Coronary artery (tissue), 2 donors: Measurements from ENCODE around the gene HSPA8.

Experiments
- DNase-seq: peaks from one replicate; pipeline ENCODE4 v3.0.0-alpha.2; 2017; ENCODE audit warnings: low spot score
- H3K27ac ChIP-seq, 2 donors: fragments of 200-600 bp; sonication (generic); one replicate each; pipeline ENCODE4 v1.5.1; 2016 to 2019
- H3K4me3 ChIP-seq: fragments of 200-600 bp; sonication (generic); 2 replicates; pipeline ENCODE4 v1.5.1; 2016; ENCODE audit warnings: mild to moderate bottlenecking, moderate library complexity
- TF ChIP-seq, protein P1 (sequence below): fragments of 200-600 bp; sonication (generic); IDR thresholded peaks from one replicate; pipeline ENCODE4 v1.5.1; 2019; ENCODE audit warnings: antibody characterized with exemption

Gene HSPA8

DNA sequence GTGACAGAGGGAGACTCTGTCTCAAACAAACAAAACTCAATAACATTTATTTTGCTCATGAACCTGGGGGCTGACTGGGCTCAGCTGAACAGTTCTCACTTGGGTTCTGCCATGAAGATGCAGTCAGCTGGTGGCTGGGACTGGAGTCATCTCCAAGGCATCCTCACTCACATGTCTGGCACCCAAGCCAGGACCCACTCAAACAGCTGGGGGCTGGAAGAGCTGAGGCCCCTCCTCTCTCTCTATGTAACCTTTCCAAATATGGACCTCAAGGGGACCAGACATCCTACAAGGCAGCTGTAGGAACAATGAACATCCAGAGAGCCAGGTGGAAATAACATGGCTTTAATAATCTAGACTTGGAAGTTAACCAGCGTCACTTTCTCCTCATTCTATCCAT, 16.8 kb downstream of the HSPA8 start:
- Histone ChIP-seq H3K4me3 (no peak overlapping the region), H3K27ac (no peak overlapping the region)
- DNase-seq, result no peak
- TF ChIP-seq, protein P1, sequence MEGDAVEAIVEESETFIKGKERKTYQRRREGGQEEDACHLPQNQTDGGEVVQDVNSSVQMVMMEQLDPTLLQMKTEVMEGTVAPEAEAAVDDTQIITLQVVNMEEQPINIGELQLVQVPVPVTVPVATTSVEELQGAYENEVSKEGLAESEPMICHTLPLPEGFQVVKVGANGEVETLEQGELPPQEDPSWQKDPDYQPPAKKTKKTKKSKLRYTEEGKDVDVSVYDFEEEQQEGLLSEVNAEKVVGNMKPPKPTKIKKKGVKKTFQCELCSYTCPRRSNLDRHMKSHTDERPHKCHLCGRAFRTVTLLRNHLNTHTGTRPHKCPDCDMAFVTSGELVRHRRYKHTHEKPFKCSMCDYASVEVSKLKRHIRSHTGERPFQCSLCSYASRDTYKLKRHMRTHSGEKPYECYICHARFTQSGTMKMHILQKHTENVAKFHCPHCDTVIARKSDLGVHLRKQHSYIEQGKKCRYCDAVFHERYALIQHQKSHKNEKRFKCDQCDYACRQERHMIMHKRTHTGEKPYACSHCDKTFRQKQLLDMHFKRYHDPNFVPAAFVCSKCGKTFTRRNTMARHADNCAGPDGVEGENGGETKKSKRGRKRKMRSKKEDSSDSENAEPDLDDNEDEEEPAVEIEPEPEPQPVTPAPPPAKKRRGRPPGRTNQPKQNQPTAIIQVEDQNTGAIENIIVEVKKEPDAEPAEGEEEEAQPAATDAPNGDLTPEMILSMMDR, result no peak

DNA sequence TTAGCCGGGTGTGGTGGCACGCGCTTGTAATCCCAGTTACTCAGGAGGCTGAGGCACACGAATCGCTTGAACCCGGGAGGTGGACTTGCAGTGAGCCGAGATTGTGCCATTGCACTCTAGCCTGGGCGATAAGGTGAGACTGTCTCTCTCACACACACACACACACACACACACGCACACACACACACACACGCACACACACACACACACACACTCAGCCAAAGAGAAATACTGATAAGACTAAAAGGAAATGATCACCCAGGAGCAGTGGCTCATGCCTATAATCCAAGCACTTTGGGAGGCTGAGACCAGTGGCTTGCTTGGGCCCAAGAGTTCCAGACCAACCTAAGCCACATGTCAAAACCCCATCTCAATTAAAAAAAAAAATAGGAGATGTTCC, 20.8 kb downstream of the HSPA8 start:
- H3K4me3 ChIP-seq, result no peak overlapping the region
- DNase-seq, result no peak
- no peak overlapping the region for H3K27ac ChIP-seq
- TF ChIP-seq, protein P1, result no peak

DNA sequence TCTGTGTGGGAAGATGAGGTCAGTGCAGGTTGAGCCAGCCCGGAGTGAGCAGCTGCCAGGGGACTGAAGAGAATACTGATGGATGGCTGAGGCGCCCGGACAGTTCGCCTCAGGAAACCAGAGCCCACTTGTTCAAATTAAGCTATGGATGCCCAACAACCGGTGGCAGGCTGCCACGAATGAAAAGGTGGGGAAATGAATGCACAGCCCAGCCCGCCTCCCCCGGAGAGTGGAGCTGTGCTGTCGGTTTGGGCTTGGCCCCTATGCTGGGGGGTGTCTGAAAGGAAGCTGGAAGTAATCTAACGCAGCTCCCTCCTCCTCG, 21.9 kb downstream of the HSPA8 start:
- DNase-seq, result no peak
- Histone ChIP-seq H3K27ac (no peak overlapping the region), H3K4me3 (no peak overlapping the region)
- TF ChIP-seq, protein P1, result no peak

DNA sequence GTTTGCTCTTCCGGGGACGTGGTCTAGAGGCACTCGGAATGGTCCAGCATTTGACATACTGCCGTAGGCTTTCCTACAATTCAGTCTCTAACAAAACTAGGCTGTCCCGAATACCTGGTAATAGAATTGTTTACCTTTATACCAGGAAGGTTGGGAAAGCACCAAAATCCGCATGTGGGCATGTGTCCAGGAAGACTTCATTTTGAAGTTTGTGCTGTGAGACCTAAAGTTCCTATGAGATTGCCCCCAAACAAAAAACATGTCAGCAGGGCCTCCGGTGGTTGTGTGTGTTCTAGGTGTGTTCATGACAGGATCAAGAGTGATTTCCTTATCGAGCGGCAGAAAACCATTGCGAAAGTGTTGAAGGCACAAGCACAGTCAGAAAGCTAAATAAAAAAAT, 26.1 kb downstream of the HSPA8 start:
- H3K4me3 ChIP-seq, result no peak overlapping the region
- no peak for DNase-seq

GRCh38 chr11:123034597-123034996, 27.3 kb downstream of the HSPA8 start:
- Histone ChIP-seq H3K4me3 (no peak overlapping the region), H3K27ac (no peak overlapping the region)
- TF ChIP-seq, protein P1, result no peak
- DNase-seq, result no peak

More for the DNA sequence above, 26.1 kb downstream of the HSPA8 start:
- TF ChIP-seq, protein P1, result no peak
- no peak overlapping the region for H3K27ac ChIP-seq

GRCh38 chr11:123033895-123034294, 28.0 kb downstream of the HSPA8 start:
- TF ChIP-seq, protein P1, result no peak
- Histone ChIP-seq H3K27ac (no peak overlapping the region), H3K4me3 (no peak overlapping the region)
- DNase-seq, result no peak

- Histone ChIP-seq H3K4me3 (no peak overlapping the region), H3K27ac (no peak overlapping the region)
- no peak for DNase-seq
- TF ChIP-seq, protein P1, result no peak
Observed at GRCh38 chr11:123030517-123030916, 31.4 kb downstream of the HSPA8 start.
